ENCODE data around the gene KLHL14.

- TF ChIP-seq CTCF (IDR thresholded peaks at IDR 0.05) (no peak), POLR2AphosphoS5 (IDR thresholded peaks at IDR 0.05) (no peak)
These were observed 797 bp downstream of the KLHL14 start for GRCh38 chr18:32771871-32772580.

Measured in breast epithelium (tissue), 3 donors.